Panc1 (cell line): Measurements from ENCODE around the gene MICAL2. TPM values are rescaled to one million over a fixed set of nuclear protein-coding genes. Genes with fewer than 3 reads are reported as not detected.

Source experiments
- ATAC-seq: fragments of 200-7000 bp; cut with Tn5 transposase; 2 replicates; pipeline ENCODE4 v1.9.1; 2020; ENCODE audit warnings: mild to moderate bottlenecking, moderate library complexity
- BruUV-seq: library from RNA; stranded (reverse); fragments of 400-500 nt; replicated peaks from 2 replicates; lab custom pipeline; 2021; lab: Mats Ljungman, UMichigan
- CTCF ChIA-PET: fragments of 300-600 bp; sonication (Branson Sonifier 250); formaldehyde crosslinking; loops from one replicate; lab custom pipeline; 2022; ENCODE audit warnings: antibody characterized with exemption; lab: Charles Lee
- POLR2A ChIA-PET: fragments of 300-600 bp; sonication (Branson Sonifier 250); formaldehyde crosslinking; loops from one replicate; lab custom pipeline; 2022; ENCODE audit warnings: antibody characterized with exemption; lab: Charles Lee
- DNase-seq: peaks from one replicate; pipeline ENCODE4 v3.0.0-alpha.2; 2010; ENCODE audit warnings: low read depth, low spot score
- H3K27ac ChIP-seq: 2 replicates; pipeline ENCODE4 v1.5.1; 2011; ENCODE audit warnings: mild to moderate bottlenecking, low read length, inconsistent platforms
- H3K27me3 ChIP-seq: fragments of 200-500 bp; sonication (Bioruptor generic); 2 replicates; pipeline ENCODE4 v1.6.0; 2014; ENCODE audit warnings: low read length, inconsistent platforms; ENCODE audit not compliant: control insufficient read depth, insufficient read depth
- H3K36me3 ChIP-seq: fragments of 200-500 bp; sonication (Bioruptor generic); 2 replicates; pipeline ENCODE4 v1.5.1; 2014; ENCODE audit warnings: inconsistent platforms, mild to moderate bottlenecking, low read length, moderate library complexity; ENCODE audit not compliant: control insufficient read depth, insufficient read depth
- H3K4me1 ChIP-seq: 2 replicates; pipeline ENCODE4 v1.5.1; 2011; ENCODE audit warnings: inconsistent platforms, mild to moderate bottlenecking, low read length, moderate library complexity; ENCODE audit not compliant: control insufficient read depth, insufficient read depth
- H3K4me3 ChIP-seq, 2 experiments: 2 replicates each; pipeline ENCODE4 v1.5.1; 2011 to 2012; ENCODE audit warnings: low read depth in 2 of 2, low read length in 2 of 2, mild to moderate bottlenecking in 2 of 2, inconsistent platforms in 1 of 2, moderate library complexity in 1 of 2
- H3K9me3 ChIP-seq: fragments of 200-500 bp; sonication (Bioruptor generic); 2 replicates; pipeline ENCODE4 v1.5.1; 2014; ENCODE audit warnings: low read depth, mild to moderate bottlenecking, inconsistent platforms, low read length, moderate library complexity; ENCODE audit not compliant: control insufficient read depth, insufficient read depth
- CTCF ChIP-seq: fragments of 450-650 bp; IDR thresholded peaks from 2 replicates; pipeline ENCODE4 v1.5.1; 2017; ENCODE audit warnings: mild to moderate bottlenecking
- POLR2AphosphoS5 ChIP-seq: IDR thresholded peaks from 2 replicates; pipeline ENCODE4 v1.6.1; 2012; ENCODE audit warnings: mild to moderate bottlenecking, low read depth, low read length, moderate library complexity
- REST ChIP-seq, 2 experiments: IDR thresholded peaks; 2 replicates each; pipeline ENCODE4 v1.6.1; 2011 to 2012; ENCODE audit warnings: low read depth in 2 of 2, control low read depth in 1 of 2, low read length in 1 of 2, mild to moderate bottlenecking in 1 of 2, moderate library complexity in 1 of 2; ENCODE audit not compliant: insufficient read depth in 1 of 2
- SIN3A ChIP-seq: IDR thresholded peaks from 2 replicates; pipeline ENCODE4 v1.6.1; 2012; ENCODE audit warnings: low read depth, mild to moderate bottlenecking, low read length, moderate library complexity, borderline replicate concordance; ENCODE audit not compliant: insufficient read depth
- TCF7L2 ChIP-seq: IDR thresholded peaks from 2 replicates; pipeline ENCODE4 v1.6.1; 2011; ENCODE audit warnings: mild to moderate bottlenecking, low read depth, low read length, inconsistent platforms
- in situ Hi-C: cut with HindIII; loops from 2 replicates; pipeline ENCODE4 v1.10.0; 2016; ENCODE audit warnings: low sequenced_read_pairs, low pct_unique_long_range_greater_than_20kb
- intact Hi-C: fragments of 100-400 bp; cut with micrococcal nuclease; formaldehyde crosslinking; loops from one replicate; pipeline ENCODE4 v1.10.0; 2022; ENCODE audit not compliant: unreplicated experiment
- total RNA-seq: library from RNA; stranded (reverse); gene quantifications from one replicate; pipeline ENCODE4 v1.2.1, GENCODE V29; 2021; ENCODE audit not compliant: unreplicated experiment

The MICAL2 gene
- total RNA-seq, 1 experiment from 2014 or later: 199 TPM

- TF ChIP-seq SIN3A (no peak), REST (IDR thresholded peaks at IDR 0.05; ENCODE audit: insufficient read depth in 1 of 2, low read depth in 2 of 2, low read length in 1 of 2) (no peak), CTCF (no peak), POLR2AphosphoS5 (no peak), TCF7L2 (no peak)
- Histone ChIP-seq H3K27ac (peak overlapping the region; percentile 94), H3K9me3 (no peaks in the 10 kb centered on the region; the same call in 1 of the 2 replicates), H3K27me3 (no peaks in the 10 kb centered on the region), H3K4me3 (no peak overlapping the region), H3K4me1 (peaks cover 41% of the 10 kb centered on the region), H3K36me3 (no peaks in the 10 kb centered on the region)
- ChIA-PET POLR2A (no interaction called here), CTCF (no interaction called here)
- DNase-seq (no peak), ATAC-seq (no peak)
- BruUV-seq: no TSS peak
- in situ Hi-C loops (no loop called here), intact Hi-C loops (no loop called here)
These were observed 26.1 kb upstream of the MICAL2 start for GRCh38 chr11:12084256-12084655.

- peaks cover 40% of the 10 kb centered on the region for H3K4me1 ChIP-seq
- DNase-seq: no peak
- POLR2A ChIA-PET: interaction anchor here (0.6 to 0.7 kb wide), 2 partner anchors 8 to 757 kb away, joined by 3 read pairs; no protein-coding TSS in a partner anchor
- no peaks in the 10 kb centered on the region for H3K27me3 ChIP-seq
- intact Hi-C loops (no loop called here), in situ Hi-C loops (no loop called here)
- H3K27ac ChIP-seq: peak overlapping the region; percentile 94
- CTCF ChIA-PET: interaction anchor here (0.9 kb wide), 1 partner anchor 196 kb away, joined by 3 read pairs; no protein-coding TSS in a partner anchor
- no TSS peak for BruUV-seq
- peak overlapping the region in 1 of 2 experiments; percentile 24; a peak in 2 of 4 replicates for H3K4me3 ChIP-seq
- no peaks in the 10 kb centered on the region; the same call in 1 of the 2 replicates for H3K9me3 ChIP-seq
- TF ChIP-seq REST (IDR thresholded peaks at IDR 0.05; ENCODE audit: insufficient read depth in 1 of 2, low read depth in 2 of 2, low read length in 1 of 2) (no peak), TCF7L2 (peak; percentile 95)
- no peaks in the 10 kb centered on the region for H3K36me3 ChIP-seq
- peak; percentile 76 for ATAC-seq
These were observed 24.8 kb upstream of the MICAL2 start for GRCh38 chr11:12085371-12086251.
